DOHH2 (cell line): Measurements from ENCODE around the gene FBXW7.

Source experiments
- H3F3A ChIP-seq: fragments of 200-600 bp; sonication (generic), shearing (Covaris generic); 2 replicates; pipeline ENCODE4 v1.6.0; 2016; ENCODE audit warnings: antibody characterized with exemption, mild to moderate bottlenecking; ENCODE audit not compliant: control insufficient read depth, insufficient read depth
- H3K27ac ChIP-seq: fragments of 200-600 bp; sonication (generic); 2 replicates; pipeline ENCODE4 v1.5.1; 2014; ENCODE audit warnings: low read depth, mild to moderate bottlenecking, low read length, moderate library complexity
- H3K27me3 ChIP-seq: fragments of 200-600 bp; sonication (generic); 2 replicates; pipeline ENCODE4 v1.6.1; 2014; ENCODE audit warnings: mild to moderate bottlenecking, low read length, mixed read lengths; ENCODE audit not compliant: control insufficient read depth
- H3K36me3 ChIP-seq: fragments of 200-600 bp; sonication (generic); 2 replicates; pipeline ENCODE4 v1.6.1; 2014; ENCODE audit warnings: mild to moderate bottlenecking, low read length, moderate library complexity, mixed read lengths; ENCODE audit not compliant: control insufficient read depth
- H3K4me1 ChIP-seq: fragments of 200-600 bp; sonication (generic); 2 replicates; pipeline ENCODE4 v1.6.1; 2014; ENCODE audit warnings: mild to moderate bottlenecking, low read length, mixed read lengths; ENCODE audit not compliant: control insufficient read depth
- H3K4me2 ChIP-seq: fragments of 200-600 bp; sonication (generic); 2 replicates; pipeline ENCODE4 v1.6.0; 2014; ENCODE audit warnings: mild to moderate bottlenecking, low read length, moderate library complexity
- H3K4me3 ChIP-seq: fragments of 200-600 bp; sonication (generic); 2 replicates; pipeline ENCODE4 v1.5.1; 2014; ENCODE audit warnings: mild to moderate bottlenecking, low read length, mixed read lengths
- H3K79me2 ChIP-seq: fragments of 200-600 bp; sonication (generic); 2 replicates; pipeline ENCODE4 v1.6.1; 2014; ENCODE audit warnings: mild to moderate bottlenecking, low read length, mixed read lengths; ENCODE audit not compliant: control insufficient read depth
- H3K9me2 ChIP-seq: fragments of 200-600 bp; sonication (generic); replicated peaks from 2 replicates; pipeline ENCODE4 v1.6.1; 2014; ENCODE audit warnings: mild to moderate bottlenecking, low read length, mixed read lengths; ENCODE audit not compliant: control insufficient read depth
- H3K9me3 ChIP-seq: fragments of 200-600 bp; sonication (generic); 2 replicates; pipeline ENCODE4 v1.6.1; 2014; ENCODE audit warnings: antibody characterized with exemption, low read length, mixed read lengths; ENCODE audit not compliant: control insufficient read depth, insufficient read depth
- H4K20me1 ChIP-seq: fragments of 200-600 bp; sonication (generic); 2 replicates; pipeline ENCODE4 v1.6.0; 2014; ENCODE audit warnings: low read depth, mild to moderate bottlenecking, antibody characterized with exemption, low read length, moderate library complexity; ENCODE audit not compliant: control insufficient read depth, insufficient read depth
- CTCF ChIP-seq: fragments of 200-600 bp; sonication (generic); IDR thresholded peaks from one replicate; pipeline ENCODE4 v1.5.1; 2014; ENCODE audit warnings: antibody characterized with exemption, mild to moderate bottlenecking, low read depth, low read length; ENCODE audit not compliant: poor library complexity, severe bottlenecking
- EZH2phosphoT487 ChIP-seq: fragments of 200-600 bp; sonication (generic); IDR thresholded peaks from 2 replicates; pipeline ENCODE4 v1.6.1; 2017; ENCODE audit warnings: borderline replicate concordance, mild to moderate bottlenecking, antibody characterized with exemption, low read length, moderate library complexity, mixed read lengths

Gene FBXW7

DNA sequence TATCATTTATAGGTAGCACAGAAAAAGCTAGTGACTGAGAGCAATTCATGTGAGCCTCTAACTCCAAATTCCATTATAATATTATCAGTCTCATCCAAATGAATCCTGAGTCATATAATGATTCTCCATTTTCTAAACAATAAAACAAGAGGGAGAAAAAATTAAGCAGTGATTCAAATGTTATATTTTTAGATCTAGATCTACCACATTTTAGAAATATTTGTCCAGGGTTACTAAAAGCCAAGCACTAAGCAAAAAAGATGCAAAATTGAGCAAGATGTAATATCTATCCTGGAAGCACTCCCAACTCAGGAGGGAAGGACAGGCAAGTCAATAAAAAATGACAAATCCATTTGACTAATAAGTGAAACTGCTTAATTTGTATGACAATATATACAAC, 172.8 kb downstream of the FBXW7 start:
- Histone ChIP-seq H3K36me3 (no peaks in the 10 kb centered on the region), H3K9me3 (no peaks in the 10 kb centered on the region), H4K20me1 (no peaks in the 10 kb centered on the region), H3K4me1 (no peaks in the 10 kb centered on the region), H3F3A (no peaks in the 10 kb centered on the region), H3K9me2 (no peaks in the 10 kb centered on the region), H3K27me3 (no peaks in the 10 kb centered on the region), H3K27ac (no peak overlapping the region), H3K4me2 (no peak overlapping the region), H3K4me3 (no peak overlapping the region), H3K79me2 (no peaks in the 10 kb centered on the region; the same call in 1 of the 2 replicates)
- no peak for TF ChIP-seq EZH2phosphoT487
- no peak for TF ChIP-seq CTCF

GRCh38 chr4:152360045-152360410, 175.9 kb downstream of the FBXW7 start:
- Histone ChIP-seq H3F3A (0 out of 2 replicates have a peak, but pooled peaks cover 2% of the 10 kb centered on the region), H3K4me1 (no peaks in the 10 kb centered on the region), H3K4me2 (no peak overlapping the region), H3K4me3 (no peak overlapping the region), H3K27ac (no peak overlapping the region), H3K27me3 (no peaks in the 10 kb centered on the region), H3K9me3 (no peaks in the 10 kb centered on the region), H4K20me1 (no peaks in the 10 kb centered on the region), H3K9me2 (no peaks in the 10 kb centered on the region), H3K79me2 (no peaks in the 10 kb centered on the region; the same call in 1 of the 2 replicates), H3K36me3 (no peaks in the 10 kb centered on the region)
- no peak for TF ChIP-seq CTCF
- no peak for TF ChIP-seq EZH2phosphoT487

DNA sequence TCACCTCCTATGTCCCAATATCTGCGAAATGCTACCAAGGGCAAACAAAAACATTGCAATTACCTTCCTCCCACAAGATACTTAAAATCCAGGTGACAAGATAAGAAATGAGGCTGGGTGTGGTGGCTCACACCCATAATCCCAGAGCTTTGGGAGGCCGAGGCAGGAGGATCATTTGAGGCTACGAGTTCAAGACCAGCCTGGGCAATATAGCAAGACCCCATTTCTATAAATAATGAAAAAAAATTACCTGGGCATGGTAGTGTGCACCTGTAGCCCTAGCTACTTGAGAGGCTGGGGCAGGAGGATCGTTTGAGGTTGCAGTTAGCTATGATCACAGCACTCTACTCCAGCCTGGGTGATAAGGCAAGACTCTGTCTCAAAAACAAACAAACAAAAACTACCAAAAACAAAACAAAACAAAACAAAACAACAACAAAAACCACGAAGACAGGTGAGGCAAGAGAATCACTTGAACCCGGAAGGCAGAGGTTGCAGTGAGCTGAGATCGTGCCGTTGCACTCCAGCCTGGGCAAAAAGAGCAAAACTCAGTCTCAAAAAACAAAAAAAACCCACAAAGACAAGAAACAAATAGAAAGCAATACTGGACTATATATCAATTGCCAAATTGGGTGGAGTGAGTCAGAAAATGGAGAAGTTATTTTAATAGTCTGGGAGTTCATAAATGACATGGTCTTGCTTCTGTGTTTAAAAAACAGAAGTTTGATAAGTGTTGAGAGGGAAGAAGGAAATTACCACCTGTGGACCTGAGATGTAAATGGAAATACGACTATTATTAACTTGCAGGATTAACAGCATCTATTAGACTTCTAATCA, 176.5 kb downstream of the FBXW7 start:
- Histone ChIP-seq H4K20me1 (no peaks in the 10 kb centered on the region), H3K4me1 (no peaks in the 10 kb centered on the region), H3F3A (0 out of 2 replicates have a peak, but pooled peaks cover 2% of the 10 kb centered on the region), H3K4me3 (no peak overlapping the region), H3K27me3 (no peaks in the 10 kb centered on the region), H3K9me3 (no peaks in the 10 kb centered on the region), H3K9me2 (no peaks in the 10 kb centered on the region), H3K4me2 (no peak overlapping the region), H3K79me2 (no peaks in the 10 kb centered on the region; the same call in 1 of the 2 replicates), H3K36me3 (no peaks in the 10 kb centered on the region), H3K27ac (no peak overlapping the region)
- TF ChIP-seq EZH2phosphoT487: no peak
- no peak for TF ChIP-seq CTCF
